Keratinocyte (primary cell): ENCODE results near the gene NDUFS8. TPM values are rescaled to one million over a fixed set of nuclear protein-coding genes. Genes with fewer than 3 reads are reported as not detected.

ENCODE experiments used
- DNase-seq: peaks from one replicate; pipeline ENCODE4 v3.0.0-alpha.2; 2011; ENCODE audit warnings: low read depth, missing footprints, low spot score
- FAIRE-seq: peaks from 2 replicates; lab custom pipeline; 2011; peaks lifted over from hg19 to GRCh38; lab: Jason Lieb, UNC
- H2AFZ ChIP-seq: 2 replicates; pipeline ENCODE4 v1.6.0; 2012; ENCODE audit warnings: low read length, control low read depth, inconsistent platforms; ENCODE audit not compliant: control insufficient read depth
- H3K27ac ChIP-seq: 2 replicates; pipeline ENCODE4 v1.5.1; 2011; ENCODE audit warnings: low read length; ENCODE audit not compliant: control insufficient read depth, insufficient read depth
- H3K27me3 ChIP-seq: 3 replicates; pipeline ENCODE4 v1.6.0; 2011; ENCODE audit warnings: low read length; ENCODE audit not compliant: control insufficient read depth, insufficient read depth; ENCODE audit errors: extremely low read depth
- H3K36me3 ChIP-seq, 2 experiments: 2 replicates in 1 of 2; 3 replicates in 1 of 2; pipeline ENCODE4 v1.5.1; 2011; ENCODE audit warnings: low read length in 2 of 2, mild to moderate bottlenecking in 1 of 2; ENCODE audit not compliant: control insufficient read depth in 2 of 2, insufficient read depth in 2 of 2; ENCODE audit errors: extremely low read depth in 1 of 2
- H3K4me1 ChIP-seq: 3 replicates; pipeline ENCODE4 v1.5.1; 2011; ENCODE audit warnings: low read length; ENCODE audit not compliant: control insufficient read depth, insufficient read depth; ENCODE audit errors: extremely low read depth
- H3K4me2 ChIP-seq: 3 replicates; pipeline ENCODE4 v1.6.0; 2011; ENCODE audit warnings: low read depth, low read length; ENCODE audit not compliant: control insufficient read depth, insufficient read depth; ENCODE audit errors: extremely low read depth
- H3K4me3 ChIP-seq, 3 experiments: fragments of 200-600 bp in 1 of 3; sonication (generic) in 1 of 3; 2 replicates in 2 of 3; 3 replicates in 1 of 3; pipeline ENCODE4 v1.5.1; 2011 to 2016; ENCODE audit warnings: low read length in 3 of 3, mild to moderate bottlenecking in 3 of 3, control low read depth in 2 of 3, inconsistent platforms in 1 of 3, low read depth in 1 of 3, mixed read lengths in 1 of 3, mixed run types in 1 of 3, moderate library complexity in 1 of 3; ENCODE audit not compliant: control insufficient read depth in 2 of 3, insufficient read depth in 2 of 3; ENCODE audit errors: extremely low read depth in 1 of 3
- H3K79me2 ChIP-seq: 2 replicates; pipeline ENCODE4 v1.6.0; 2012; ENCODE audit warnings: low read length; ENCODE audit not compliant: control insufficient read depth, insufficient read depth
- H3K9ac ChIP-seq: 3 replicates; pipeline ENCODE4 v1.6.0; 2011; ENCODE audit warnings: low read length; ENCODE audit not compliant: control insufficient read depth, insufficient read depth; ENCODE audit errors: extremely low read depth
- H3K9me1 ChIP-seq: 3 replicates; pipeline ENCODE4 v1.6.0; 2011; ENCODE audit warnings: low read length; ENCODE audit not compliant: control insufficient read depth, insufficient read depth; ENCODE audit errors: extremely low read depth
- H3K9me3 ChIP-seq: 2 replicates; pipeline ENCODE4 v1.5.1; 2012; ENCODE audit warnings: low read depth, low read length; ENCODE audit not compliant: control insufficient read depth
- H4K20me1 ChIP-seq: 3 replicates; pipeline ENCODE4 v1.6.0; 2011; ENCODE audit warnings: low read length; ENCODE audit not compliant: control insufficient read depth, insufficient read depth; ENCODE audit errors: extremely low read depth
- CTCF ChIP-seq, 3 experiments: IDR thresholded peaks in 1 of 3; conservative IDR thresholded peaks in 1 of 3; optimal IDR thresholded peaks in 1 of 3; 2 replicates in 2 of 3; 3 replicates in 1 of 3; pipeline versions ENCODE3 to v1.5.1; 2011; ENCODE audit warnings: low read length in 3 of 3, mild to moderate bottlenecking in 3 of 3, moderate library complexity in 2 of 3, control low read depth in 1 of 3, inconsistent platforms in 1 of 3; ENCODE audit not compliant: insufficient read depth in 2 of 3; ENCODE audit errors: extremely low read depth in 1 of 3
- EZH2 ChIP-seq: IDR thresholded peaks from one replicate; pipeline ENCODE4 v1.6.1; 2012; ENCODE audit warnings: inconsistent platforms, mild to moderate bottlenecking, low read length, moderate library complexity
- dilution Hi-C: fragments of 300-500 bp; cut with MboI; formaldehyde crosslinking; loops from one replicate; pipeline ENCODE4 v1.7.0; 2020; ENCODE audit warnings: low sequenced_read_pairs; ENCODE audit not compliant: extremely low pct_ligation_motif_present
- polyA plus RNA-seq, 5 experiments: library from polyadenylated mRNA; depleted of rRNA in 3 of 5; stranded (reverse) in 3 of 5; stranded (forward) in 1 of 5; unstranded in 1 of 5; fragments of >200 nt; gene quantifications; 1 replicate in 1 of 5; 2 replicates in 3 of 5; 3 replicates in 1 of 5; pipeline versions ENCODE4 v1.2.1 to v1.2.3, GENCODE V29; 2011 to 2012; ENCODE audit warnings: missing spikeins in 2 of 5, low read depth in 1 of 5, low replicate concordance in 1 of 5
- small RNA-seq, 3 experiments: library from RNA; depleted of rRNA; stranded (forward); fragments of <200 nt; gene quantifications; one replicate each; pipeline ENCODE3, GENCODE V24; 2012; ENCODE audit warnings: low read depth in 3 of 3, low replicate concordance in 1 of 3; ENCODE audit not compliant: insufficient read length in 3 of 3

Gene NDUFS8
- polyA plus RNA-seq, 1 donor (not counting 4 experiments of a cell fraction or from before 2014, with no cell fraction given): 51.7 TPM

DNA sequence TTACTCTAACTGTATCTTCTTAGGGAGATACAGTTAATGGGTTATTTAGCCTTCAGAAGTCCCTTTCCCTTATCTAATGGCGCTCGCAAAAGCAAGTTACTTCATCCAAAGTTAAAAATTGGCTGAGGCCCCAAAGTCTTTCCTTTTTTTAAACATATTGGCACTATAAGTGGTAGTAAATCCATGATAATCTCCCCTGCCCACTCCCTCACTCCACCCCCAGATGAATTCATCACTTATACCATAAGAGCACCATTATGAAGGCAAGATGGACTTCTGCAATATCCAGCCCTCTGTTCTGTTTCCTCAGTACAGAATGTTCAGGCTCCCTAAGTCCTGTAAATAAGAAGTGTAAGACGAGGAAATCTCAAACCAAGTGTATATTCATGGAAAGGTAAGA is 53.0 kb downstream of the NDUFS8 start:
- no peaks in the 10 kb centered on the region for H3K9me1 ChIP-seq
- H2AFZ ChIP-seq: no peak overlapping the region
- no peak overlapping the region for H3K4me3 ChIP-seq
- dilution Hi-C loops: no loop called here
- TF ChIP-seq EZH2 (no peak), CTCF (optimal IDR thresholded peaks at IDR 0.05 in 1 of 3, IDR thresholded peaks at IDR 0.05 in 1 of 3, conservative IDR thresholded peaks at IDR 0.05 in 1 of 3; ENCODE audit: extremely low read depth in 1 of 3, insufficient read depth in 2 of 3, low read length in 3 of 3) (no peak)
- no peaks in the 10 kb centered on the region for H3K4me1 ChIP-seq
- no peaks in the 10 kb centered on the region for H3K79me2 ChIP-seq
- no peak for FAIRE-seq
- no peaks in the 10 kb centered on the region for H3K36me3 ChIP-seq
- no peak for DNase-seq
- H3K9ac ChIP-seq: no peak overlapping the region
- H3K27me3 ChIP-seq: no peaks in the 10 kb centered on the region
- H4K20me1 ChIP-seq: no peaks in the 10 kb centered on the region
- no peaks in the 10 kb centered on the region for H3K9me3 ChIP-seq
- no peak overlapping the region for H3K27ac ChIP-seq
- no peak overlapping the region for H3K4me2 ChIP-seq

Small RNA genes lying within 50 kb of the gene (small RNA-seq; reads per million reads assigned to genes)
- gene MIR6753: 0 reads per million in 3 experiments

Other genes with a start within 250 kb of the NDUFS8 start
- 15.4 to 17.5 TPM (median 16.5 TPM) in 3 replicates for gene UNC93B1, start 26.6 kb upstream of the NDUFS8 start, polyA plus RNA-seq
- gene ALDH3B1, start 20.4 kb upstream of the NDUFS8 start, polyA plus RNA-seq: 0.07 to 0.16 TPM (median 0.08 TPM) in 3 replicates
- gene TCIRG1, start 8.3 kb downstream of the NDUFS8 start, polyA plus RNA-seq: 12.7 to 31.6 TPM (median 17.8 TPM) in 3 replicates
- gene CHKA, start 90.7 kb downstream of the NDUFS8 start, polyA plus RNA-seq: 3.8 to 7.1 TPM (median 4.5 TPM) in 3 replicates
- gene KMT5B, start 182.6 kb downstream of the NDUFS8 start, polyA plus RNA-seq: 7.4 to 17.2 TPM (median 10.3 TPM) in 3 replicates
- 28.4 to 32.8 TPM (median 32.2 TPM) in 3 replicates for gene C11orf24, start 241.3 kb downstream of the NDUFS8 start, polyA plus RNA-seq